Measurements from ENCODE around the gene CD247.

The CD247 gene

GRCh38 chr1:167524651-167525050 lies 6.3 kb upstream of the CD247 start:
- Histone ChIP-seq H2AFZ (ENCODE audit: insufficient read depth, low read length, poor library complexity) (no peak overlapping the region), H3K79me1 (ENCODE audit: low read length) (no peaks in the 10 kb centered on the region), H3K4me1 (ENCODE audit: control insufficient read depth in 1 of 2, insufficient read depth in 2 of 2, low read length in 2 of 2) (no peaks in the 10 kb centered on the region), H2BK12ac (ENCODE audit: low read length) (no peak overlapping the region), H4K12ac (ENCODE audit: low read depth, low read length) (no peak overlapping the region), H3K4me2 (ENCODE audit: low read length) (no peak overlapping the region), H3K27me3 (ENCODE audit: insufficient read depth, low read length) (no peaks in the 10 kb centered on the region), H3K36me3 (ENCODE audit: control insufficient read depth in 1 of 2, insufficient read depth in 2 of 2, low read length in 2 of 2) (no peaks in the 10 kb centered on the region), H3K4ac (ENCODE audit: low read depth, low read length) (no peak overlapping the region), H3K18ac (ENCODE audit: low read length) (no peak overlapping the region), H3K9me3 (ENCODE audit: insufficient read depth, low read depth, low read length) (peaks cover 5% of the 10 kb centered on the region), H2AK5ac (ENCODE audit: low read length) (no peak overlapping the region), H3K27ac (ENCODE audit: low read depth, low read length) (no peak overlapping the region), H4K91ac (ENCODE audit: low read depth, low read length) (no peak overlapping the region), H3K79me2 (ENCODE audit: control insufficient read depth, insufficient read depth, low read length, poor library complexity) (no peaks in the 10 kb centered on the region), H2BK5ac (ENCODE audit: low read depth, low read length, poor library complexity) (no peak overlapping the region), H3K4me3 (ENCODE audit: low read depth, low read length) (no peak overlapping the region), H3K9ac (ENCODE audit: low read length) (no peak overlapping the region), H3K23ac (ENCODE audit: low read length) (no peak overlapping the region), H4K8ac (ENCODE audit: low read depth, low read length) (no peak overlapping the region), H2BK120ac (ENCODE audit: insufficient read depth, low read length, poor library complexity) (no peak overlapping the region), H3K14ac (ENCODE audit: low read length) (no peak overlapping the region)
- WGBS (ENCODE audit: extremely low coverage, insufficient coverage, insufficient read length), result no CpG with 5 or more reads among the region's 9 CpGs
- DNase-seq, result no peak

GRCh38 chr1:167522246-167522645 lies 3.9 kb upstream of the CD247 start:
- Histone ChIP-seq H3K27ac (ENCODE audit: low read depth, low read length) (no peak overlapping the region), H2BK12ac (ENCODE audit: low read length) (no peak overlapping the region), H3K4ac (ENCODE audit: low read depth, low read length) (no peak overlapping the region), H3K4me1 (ENCODE audit: control insufficient read depth in 1 of 2, insufficient read depth in 2 of 2, low read length in 2 of 2) (no peaks in the 10 kb centered on the region), H3K4me3 (ENCODE audit: low read depth, low read length) (no peak overlapping the region), H2BK120ac (ENCODE audit: insufficient read depth, low read length, poor library complexity) (no peak overlapping the region), H3K14ac (ENCODE audit: low read length) (no peak overlapping the region), H4K91ac (ENCODE audit: low read depth, low read length) (no peak overlapping the region), H3K18ac (ENCODE audit: low read length) (no peak overlapping the region), H3K9me3 (ENCODE audit: insufficient read depth, low read depth, low read length) (peaks cover 5% of the 10 kb centered on the region), H3K79me2 (ENCODE audit: control insufficient read depth, insufficient read depth, low read length, poor library complexity) (no peaks in the 10 kb centered on the region), H3K9ac (ENCODE audit: low read length) (no peak overlapping the region), H2AFZ (ENCODE audit: insufficient read depth, low read length, poor library complexity) (no peak overlapping the region), H3K23ac (ENCODE audit: low read length) (no peak overlapping the region), H3K27me3 (ENCODE audit: insufficient read depth, low read length) (no peaks in the 10 kb centered on the region), H4K8ac (ENCODE audit: low read depth, low read length) (no peak overlapping the region), H3K79me1 (ENCODE audit: low read length) (no peaks in the 10 kb centered on the region), H2AK5ac (ENCODE audit: low read length) (no peak overlapping the region), H4K12ac (ENCODE audit: low read depth, low read length) (no peak overlapping the region), H3K4me2 (ENCODE audit: low read length) (no peak overlapping the region), H2BK5ac (ENCODE audit: low read depth, low read length, poor library complexity) (no peak overlapping the region), H3K36me3 (ENCODE audit: control insufficient read depth in 1 of 2, insufficient read depth in 2 of 2, low read length in 2 of 2) (no peaks in the 10 kb centered on the region)
- no CpG with 5 or more reads among the region's 5 CpGs for WGBS (ENCODE audit: extremely low coverage, insufficient coverage, insufficient read length)
- DNase-seq, result no peak

- Histone ChIP-seq H3K36me3 (ENCODE audit: control insufficient read depth in 1 of 2, insufficient read depth in 2 of 2, low read length in 2 of 2) (no peaks in the 10 kb centered on the region), H2AK5ac (ENCODE audit: low read length) (no peak overlapping the region), H2AFZ (ENCODE audit: insufficient read depth, low read length, poor library complexity) (no peak overlapping the region), H2BK12ac (ENCODE audit: low read length) (no peak overlapping the region), H3K23ac (ENCODE audit: low read length) (no peak overlapping the region), H2BK5ac (ENCODE audit: low read depth, low read length, poor library complexity) (no peak overlapping the region), H4K91ac (ENCODE audit: low read depth, low read length) (no peak overlapping the region), H4K8ac (ENCODE audit: low read depth, low read length) (no peak overlapping the region), H3K79me2 (ENCODE audit: control insufficient read depth, insufficient read depth, low read length, poor library complexity) (no peaks in the 10 kb centered on the region), H3K9ac (ENCODE audit: low read length) (no peak overlapping the region), H3K4me3 (ENCODE audit: low read depth, low read length) (no peak overlapping the region), H3K79me1 (ENCODE audit: low read length) (no peaks in the 10 kb centered on the region), H2BK120ac (ENCODE audit: insufficient read depth, low read length, poor library complexity) (no peak overlapping the region), H4K12ac (ENCODE audit: low read depth, low read length) (no peak overlapping the region), H3K18ac (ENCODE audit: low read length) (no peak overlapping the region), H3K9me3 (ENCODE audit: insufficient read depth, low read depth, low read length) (peaks cover 3% of the 10 kb centered on the region), H3K4me2 (ENCODE audit: low read length) (no peak overlapping the region), H3K27me3 (ENCODE audit: insufficient read depth, low read length) (no peaks in the 10 kb centered on the region), H3K4me1 (ENCODE audit: control insufficient read depth in 1 of 2, insufficient read depth in 2 of 2, low read length in 2 of 2) (no peaks in the 10 kb centered on the region), H3K14ac (ENCODE audit: low read length) (no peak overlapping the region), H3K4ac (ENCODE audit: low read depth, low read length) (no peak overlapping the region), H3K27ac (ENCODE audit: low read depth, low read length) (no peak overlapping the region)
- DNase-seq, result no peak
Observed at GRCh38 chr1:167520711-167521206, 2.4 kb upstream of the CD247 start.

- H3K14ac ChIP-seq (ENCODE audit: low read length), result no peak overlapping the region
- H3K36me3 ChIP-seq (ENCODE audit: control insufficient read depth in 1 of 2, insufficient read depth in 2 of 2, low read length in 2 of 2), result no peaks in the 10 kb centered on the region
- H2BK120ac ChIP-seq (ENCODE audit: insufficient read depth, low read length, poor library complexity), result no peak overlapping the region
- H2BK12ac ChIP-seq (ENCODE audit: low read length), result no peak overlapping the region
- no peak overlapping the region for H4K12ac ChIP-seq (ENCODE audit: low read depth, low read length)
- no peak overlapping the region for H4K91ac ChIP-seq (ENCODE audit: low read depth, low read length)
- H3K4me1 ChIP-seq (ENCODE audit: control insufficient read depth in 1 of 2, insufficient read depth in 2 of 2, low read length in 2 of 2), result no peaks in the 10 kb centered on the region
- DNase-seq, result peak; percentile 78 to 81
- H3K79me1 ChIP-seq (ENCODE audit: low read length), result no peaks in the 10 kb centered on the region
- no peak overlapping the region for H4K8ac ChIP-seq (ENCODE audit: low read depth, low read length)
- WGBS (ENCODE audit: extremely low coverage, insufficient coverage, insufficient read length), result no CpG with 5 or more reads among the region's 30 CpGs
- H3K4me3 ChIP-seq (ENCODE audit: low read depth, low read length), result no peak overlapping the region
- H2BK5ac ChIP-seq (ENCODE audit: low read depth, low read length, poor library complexity), result no peak overlapping the region
- no peak overlapping the region for H2AFZ ChIP-seq (ENCODE audit: insufficient read depth, low read length, poor library complexity)
- H3K4me2 ChIP-seq (ENCODE audit: low read length), result no peak overlapping the region
- H3K27ac ChIP-seq (ENCODE audit: low read depth, low read length), result no peak overlapping the region
- H3K27me3 ChIP-seq (ENCODE audit: insufficient read depth, low read length), result no peaks in the 10 kb centered on the region
- no peak overlapping the region for H3K4ac ChIP-seq (ENCODE audit: low read depth, low read length)
- H3K18ac ChIP-seq (ENCODE audit: low read length), result no peak overlapping the region
- no peaks in the 10 kb centered on the region for H3K79me2 ChIP-seq (ENCODE audit: control insufficient read depth, insufficient read depth, low read length, poor library complexity)
- H2AK5ac ChIP-seq (ENCODE audit: low read length), result no peak overlapping the region
- H3K9ac ChIP-seq (ENCODE audit: low read length), result no peak overlapping the region
- H3K23ac ChIP-seq (ENCODE audit: low read length), result no peak overlapping the region
- H3K9me3 ChIP-seq (ENCODE audit: insufficient read depth, low read depth, low read length), result no peaks in the 10 kb centered on the region
Observed at GRCh38 chr1:167517535-167518330, 596 bp downstream of the CD247 start.

Measured in trophoblast cell (in vitro differentiated cells and primary cell).